ENCODE data around the gene MAK.

- TF ChIP-seq, protein P1, sequence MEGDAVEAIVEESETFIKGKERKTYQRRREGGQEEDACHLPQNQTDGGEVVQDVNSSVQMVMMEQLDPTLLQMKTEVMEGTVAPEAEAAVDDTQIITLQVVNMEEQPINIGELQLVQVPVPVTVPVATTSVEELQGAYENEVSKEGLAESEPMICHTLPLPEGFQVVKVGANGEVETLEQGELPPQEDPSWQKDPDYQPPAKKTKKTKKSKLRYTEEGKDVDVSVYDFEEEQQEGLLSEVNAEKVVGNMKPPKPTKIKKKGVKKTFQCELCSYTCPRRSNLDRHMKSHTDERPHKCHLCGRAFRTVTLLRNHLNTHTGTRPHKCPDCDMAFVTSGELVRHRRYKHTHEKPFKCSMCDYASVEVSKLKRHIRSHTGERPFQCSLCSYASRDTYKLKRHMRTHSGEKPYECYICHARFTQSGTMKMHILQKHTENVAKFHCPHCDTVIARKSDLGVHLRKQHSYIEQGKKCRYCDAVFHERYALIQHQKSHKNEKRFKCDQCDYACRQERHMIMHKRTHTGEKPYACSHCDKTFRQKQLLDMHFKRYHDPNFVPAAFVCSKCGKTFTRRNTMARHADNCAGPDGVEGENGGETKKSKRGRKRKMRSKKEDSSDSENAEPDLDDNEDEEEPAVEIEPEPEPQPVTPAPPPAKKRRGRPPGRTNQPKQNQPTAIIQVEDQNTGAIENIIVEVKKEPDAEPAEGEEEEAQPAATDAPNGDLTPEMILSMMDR (IDR thresholded peaks at IDR 0.05; ENCODE audit: low read depth, low read length, missing input control) = no peak
- TF ChIP-seq RAD21 (IDR thresholded peaks at IDR 0.05) = no peak
These were observed 38.7 kb upstream of the MAK start for GRCh38 chr6:10877012-10877411.

Data from liver (tissue), 3 donors.